Subcutaneous adipose tissue (tissue), 4 donors: Measurements from ENCODE around the gene MTMR12. TPM values are rescaled to one million over a fixed set of nuclear protein-coding genes. Genes with fewer than 3 reads are reported as not detected.

ENCODE experiments used
- CTCF ChIP-seq: fragments of 450-650 bp; IDR thresholded peaks from one replicate; pipeline ENCODE4 v1.5.1; 2016; ENCODE audit warnings: low read depth, mild to moderate bottlenecking, control low read depth, antibody characterized with exemption, moderate library complexity
- total RNA-seq, 4 donors: library from RNA; depleted of rRNA; stranded (reverse); fragments of >200 nt; gene quantifications; one replicate each; pipeline ENCODE4 v1.1.0, GENCODE V29; 2016

MTMR12 gene
- total RNA-seq, 4 donors from 2014 or later: 41.8 to 96.0 (median 62.3) TPM

- TF ChIP-seq CTCF: no peak
Observed at GRCh38 chr5:32202394-32202793, 110.3 kb downstream of the MTMR12 start.

GRCh38 chr5:32201122-32201753 is 111.5 kb downstream of the MTMR12 start:
- TF ChIP-seq CTCF: no peak

- no peak for TF ChIP-seq CTCF
Observed at GRCh38 chr5:32197032-32197431, 115.7 kb downstream of the MTMR12 start.

DNA sequence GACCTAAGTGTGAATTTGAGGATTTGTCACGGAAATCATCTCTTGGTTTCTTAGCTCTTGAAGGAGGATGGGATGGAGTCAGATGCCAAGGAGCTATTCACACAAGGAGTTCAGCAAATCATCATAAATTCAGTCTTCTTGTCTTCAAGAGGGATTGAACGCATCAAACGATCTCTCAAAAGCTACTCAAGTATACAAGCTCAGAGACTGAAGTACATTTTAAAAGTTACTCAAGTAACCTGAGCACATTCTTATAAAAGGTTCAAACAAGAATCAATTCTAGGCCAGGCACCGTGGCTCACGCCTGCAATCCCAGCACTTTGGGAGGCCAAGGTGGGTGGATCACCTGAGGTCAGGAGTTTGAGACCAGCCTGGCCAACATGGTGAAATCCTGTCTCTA is 117.5 kb downstream of the MTMR12 start:
- TF ChIP-seq CTCF: no peak

GRCh38 chr5:32193591-32193990 is 119.1 kb downstream of the MTMR12 start:
- TF ChIP-seq CTCF: no peak

GRCh38 chr5:32190095-32190494 is 122.6 kb downstream of the MTMR12 start:
- no peak for TF ChIP-seq CTCF

DNA sequence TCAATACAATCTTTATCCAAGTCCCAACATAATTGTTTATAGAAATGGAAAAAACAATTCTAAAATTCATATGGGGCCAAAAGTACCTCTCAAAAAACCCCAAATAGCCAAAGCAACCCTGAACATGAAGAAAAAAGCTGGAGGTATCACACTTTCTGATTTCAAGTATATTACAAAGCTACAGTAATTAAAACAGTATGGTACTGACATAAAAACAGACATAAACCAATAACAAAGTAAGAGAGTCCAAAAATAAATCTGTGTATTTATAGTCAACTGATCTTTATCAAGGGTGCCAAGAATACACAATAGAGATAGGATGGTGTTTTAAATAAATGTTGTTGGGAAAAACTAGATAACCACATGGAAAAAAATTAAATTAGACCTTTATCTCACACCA is 125.1 kb downstream of the MTMR12 start:
- no peak for TF ChIP-seq CTCF
